22Rv1 (cell line): ENCODE results near the gene CNTFR.

Experiments
- H3K27ac ChIP-seq: fragments of 450-650 bp; 2 replicates; pipeline ENCODE4 v1.5.1; 2017
- CTCF ChIP-seq: fragments of 450-650 bp; IDR thresholded peaks from 2 replicates; pipeline ENCODE4 v1.5.1; 2017; ENCODE audit warnings: mild to moderate bottlenecking
- ZFX ChIP-seq: fragments of 450-650 bp; IDR thresholded peaks from 2 replicates; pipeline ENCODE4 v1.6.1; 2017; ENCODE audit warnings: antibody characterized with exemption, borderline replicate concordance

The CNTFR gene

DNA sequence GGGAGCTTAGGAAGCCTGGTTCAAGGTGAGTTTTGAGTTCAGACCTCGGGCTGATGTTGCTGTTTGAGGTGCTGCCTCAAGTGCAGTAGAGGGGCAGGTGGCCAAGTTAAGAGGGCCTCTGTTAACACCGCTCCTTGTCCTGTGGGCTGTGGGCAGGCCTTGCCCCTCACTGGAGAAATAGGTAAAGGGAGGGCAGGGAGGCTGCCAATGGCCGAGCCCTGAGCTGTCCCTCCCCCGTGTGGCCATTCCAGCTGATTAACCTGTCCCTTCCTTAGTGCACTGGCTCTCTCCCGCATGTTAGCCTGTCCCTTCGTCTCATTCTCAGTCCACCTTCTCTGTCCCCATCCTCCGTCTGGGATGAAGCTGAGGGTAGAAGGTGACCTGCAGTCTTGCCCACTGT lies 21.4 kb downstream of the CNTFR start:
- TF ChIP-seq CTCF: no peak
- no peak for TF ChIP-seq ZFX
- no peak overlapping the region for H3K27ac ChIP-seq

DNA sequence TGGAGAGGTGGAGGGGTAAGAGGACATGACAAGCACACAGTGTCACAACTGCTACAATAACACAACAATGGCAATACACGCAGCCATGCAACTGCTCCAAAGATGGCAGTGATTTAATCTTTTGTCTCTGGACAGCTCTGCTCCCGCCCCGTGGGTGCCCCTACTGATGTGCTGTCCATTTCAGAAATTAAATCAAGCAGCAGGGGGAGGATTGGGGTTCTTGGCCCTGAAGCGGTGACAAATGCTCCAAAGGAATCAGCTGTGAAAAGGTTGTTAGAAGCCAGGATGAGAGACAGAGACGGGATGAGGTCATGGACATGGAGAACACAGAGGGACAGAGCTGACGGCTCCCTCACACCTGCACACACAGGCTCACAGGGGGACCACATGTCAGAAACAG lies 22.6 kb downstream of the CNTFR start:
- TF ChIP-seq CTCF: no peak
- H3K27ac ChIP-seq: no peak overlapping the region

- TF ChIP-seq ZFX (no peak), CTCF (no peak)
- H3K27ac ChIP-seq: no peak overlapping the region
These were observed 23.2 kb downstream of the CNTFR start for GRCh38 chr9:34566322-34566721.

DNA sequence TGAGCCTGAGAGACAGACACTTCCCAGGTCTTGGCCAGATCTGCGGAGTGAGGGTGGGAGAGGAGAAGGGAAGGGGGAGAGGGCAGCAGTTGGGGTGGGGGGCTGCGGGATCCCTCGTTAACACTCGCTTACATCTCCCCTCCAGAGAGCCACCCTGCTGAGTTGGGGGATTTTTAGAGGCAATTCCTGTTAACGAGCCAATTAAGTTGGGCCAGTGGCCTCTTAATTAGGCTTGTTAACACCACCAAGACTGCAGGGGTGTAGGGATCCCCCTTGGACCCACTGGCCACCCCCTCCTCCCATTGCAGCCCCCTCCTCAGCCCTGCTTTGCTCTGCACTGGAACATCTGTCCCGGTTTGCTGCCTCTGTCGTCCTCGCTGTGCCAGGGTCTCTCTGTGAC lies 23.7 kb downstream of the CNTFR start:
- no peak overlapping the region for H3K27ac ChIP-seq
- no peak for TF ChIP-seq ZFX
- TF ChIP-seq CTCF: no peak

- H3K27ac ChIP-seq: no peak overlapping the region
- no peak for TF ChIP-seq ZFX
- TF ChIP-seq CTCF: no peak
These were observed 24.9 kb downstream of the CNTFR start for GRCh38 chr9:34564617-34565016.

DNA sequence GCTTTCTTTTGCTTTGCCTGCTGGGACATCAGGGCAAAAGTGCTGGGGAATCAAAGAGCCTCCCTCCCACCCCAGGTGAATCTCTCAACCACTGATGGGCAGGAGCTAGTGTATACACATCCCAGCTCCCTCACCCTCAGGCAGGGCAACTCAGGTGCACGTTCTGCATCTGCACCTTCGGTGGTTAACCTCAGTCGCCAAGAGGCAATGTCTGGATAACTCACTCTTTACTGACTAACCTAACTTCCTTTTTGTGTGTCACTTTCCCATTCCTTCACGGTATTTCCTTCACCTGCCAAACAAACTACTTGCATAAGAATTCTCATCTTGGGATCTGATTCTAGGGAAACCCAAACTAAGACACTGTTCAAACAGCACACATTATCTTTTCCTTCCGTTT lies 26.3 kb downstream of the CNTFR start:
- no peak overlapping the region for H3K27ac ChIP-seq
- TF ChIP-seq ZFX (no peak), CTCF (no peak)

- no peak for TF ChIP-seq ZFX
- TF ChIP-seq CTCF: peak; percentile 85
- no peak overlapping the region for H3K27ac ChIP-seq
These were observed 27.3 kb downstream of the CNTFR start for GRCh38 chr9:34562135-34562745.
